BJ (cell line): ENCODE data around the gene BPIFB4. TPM values are rescaled to one million over a fixed set of nuclear protein-coding genes. Genes with fewer than 3 reads are reported as not detected.

Source experiments
- CTCF ChIA-PET: fragments of 350-600 bp; formaldehyde crosslinking; extraction: SDS; loops from one replicate; lab custom pipeline; 2021; ENCODE audit warnings: antibody characterized with exemption, inconsistent platforms; lab: Yijun Ruan, JAX
- POLR2A ChIA-PET: fragments of 300-600 bp; sonication (Branson Sonifier 250); formaldehyde crosslinking; extraction: SDS; loops from one replicate; lab custom pipeline; 2021; ENCODE audit warnings: antibody characterized with exemption; lab: Charles Lee
- DNase-seq: peaks from one replicate; pipeline ENCODE4 v3.0.0-alpha.2; 2011; ENCODE audit warnings: low read depth
- H3K27me3 ChIP-seq: 2 replicates; pipeline ENCODE4 v1.6.0; 2011; ENCODE audit warnings: low read length; ENCODE audit not compliant: control insufficient read depth, insufficient read depth
- H3K36me3 ChIP-seq: 2 replicates; pipeline ENCODE4 v1.5.1; 2011; ENCODE audit warnings: low read length; ENCODE audit not compliant: control insufficient read depth, insufficient read depth
- H3K4me3 ChIP-seq: 2 replicates; pipeline ENCODE4 v1.5.1; 2011; ENCODE audit warnings: low read depth, mild to moderate bottlenecking, control low read depth, low read length
- CTCF ChIP-seq: IDR thresholded peaks from 2 replicates; pipeline ENCODE4 v1.5.1; 2011; ENCODE audit warnings: low read depth, mild to moderate bottlenecking, control low read depth, inconsistent platforms, low read length, moderate library complexity; ENCODE audit not compliant: insufficient read depth
- polyA plus RNA-seq: library from polyadenylated mRNA; depleted of rRNA; stranded (reverse); fragments of >200 nt; gene quantifications from 2 replicates; pipeline ENCODE4 v1.2.3, GENCODE V29; 2011

Gene BPIFB4
- polyA plus RNA-seq, 1 experiment, result not detected

GRCh38 chr20:33092361-33092760, 12.9 kb downstream of the BPIFB4 start:
- DNase-seq, result no peak
- H3K4me3 ChIP-seq, result no peak overlapping the region
- H3K27me3 ChIP-seq, result peaks cover 4% of the 10 kb centered on the region; the same call in 1 of the 2 replicates
- no peaks in the 10 kb centered on the region for H3K36me3 ChIP-seq
- ChIA-PET CTCF (no interaction called here), POLR2A (no interaction called here)
- no peak for TF ChIP-seq CTCF

- no peak for TF ChIP-seq CTCF
- H3K27me3 ChIP-seq, result peaks cover 4% of the 10 kb centered on the region; the same call in 1 of the 2 replicates
- CTCF ChIA-PET, result no interaction called here
- POLR2A ChIA-PET, result no interaction called here
- H3K4me3 ChIP-seq, result no peak overlapping the region
- DNase-seq, result no peak
- H3K36me3 ChIP-seq, result no peaks in the 10 kb centered on the region
Observed at GRCh38 chr20:33093074-33093473, 13.6 kb downstream of the BPIFB4 start.

GRCh38 chr20:33093582-33093981, 14.1 kb downstream of the BPIFB4 start:
- TF ChIP-seq CTCF, result no peak
- H3K27me3 ChIP-seq, result peaks cover 4% of the 10 kb centered on the region; the same call in 1 of the 2 replicates
- no peak for DNase-seq
- no peak overlapping the region for H3K4me3 ChIP-seq
- CTCF ChIA-PET, result interaction anchor here (1.4 kb wide), 1 partner anchor 10 kb away, joined by 3 read pairs; no protein-coding TSS in a partner anchor
- H3K36me3 ChIP-seq, result no peaks in the 10 kb centered on the region
- POLR2A ChIA-PET, result no interaction called here

- POLR2A ChIA-PET, result no interaction called here
- peaks cover 2% of the 10 kb centered on the region; the same call in 1 of the 2 replicates for H3K27me3 ChIP-seq
- CTCF ChIA-PET, result no interaction called here
Observed at GRCh38 chr20:33095249-33095648, 15.8 kb downstream of the BPIFB4 start.

More at GRCh38 chr20:33095249-33095648, 15.8 kb downstream of the BPIFB4 start:
- Histone ChIP-seq H3K36me3 (no peaks in the 10 kb centered on the region), H3K4me3 (no peak overlapping the region)
- no peak for TF ChIP-seq CTCF
- no peak for DNase-seq
